NCI-H748 treated with DMSO at 0.1 percent for 48 hours (cell line): ENCODE results near the gene PTGES3L.

Experiments
- DNase-seq: peaks from one replicate; lab custom pipeline; 2025; lab: John Stamatoyannopoulos, UW

The PTGES3L gene

DNA sequence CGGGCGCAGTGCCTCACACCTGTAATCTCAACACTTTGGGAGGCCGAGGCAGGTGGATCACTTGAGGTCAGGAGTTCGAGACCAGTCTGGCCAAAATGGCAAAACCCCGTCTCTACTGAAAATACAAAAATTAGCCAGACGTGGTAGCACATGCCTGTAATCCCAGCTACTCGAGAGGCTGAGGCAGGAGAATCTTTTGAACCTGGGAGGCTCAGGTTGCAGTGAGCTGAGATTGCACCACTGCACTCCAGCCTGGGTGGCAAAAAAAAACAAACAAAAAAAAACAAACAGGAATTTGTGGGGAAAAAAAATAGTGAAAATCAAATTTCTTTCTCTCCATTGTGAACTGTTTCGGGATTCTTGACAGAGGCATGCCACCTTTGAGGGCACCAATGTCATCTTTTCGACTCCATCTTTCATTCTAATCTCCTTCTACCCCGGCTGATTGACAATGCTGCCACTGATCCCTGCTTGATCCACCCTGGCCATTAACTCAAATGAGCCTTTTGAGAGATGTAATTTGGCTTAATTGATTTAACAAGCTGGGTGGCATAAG, 60.3 kb downstream of the PTGES3L start:
- peak; percentile 61 for DNase-seq

DNA sequence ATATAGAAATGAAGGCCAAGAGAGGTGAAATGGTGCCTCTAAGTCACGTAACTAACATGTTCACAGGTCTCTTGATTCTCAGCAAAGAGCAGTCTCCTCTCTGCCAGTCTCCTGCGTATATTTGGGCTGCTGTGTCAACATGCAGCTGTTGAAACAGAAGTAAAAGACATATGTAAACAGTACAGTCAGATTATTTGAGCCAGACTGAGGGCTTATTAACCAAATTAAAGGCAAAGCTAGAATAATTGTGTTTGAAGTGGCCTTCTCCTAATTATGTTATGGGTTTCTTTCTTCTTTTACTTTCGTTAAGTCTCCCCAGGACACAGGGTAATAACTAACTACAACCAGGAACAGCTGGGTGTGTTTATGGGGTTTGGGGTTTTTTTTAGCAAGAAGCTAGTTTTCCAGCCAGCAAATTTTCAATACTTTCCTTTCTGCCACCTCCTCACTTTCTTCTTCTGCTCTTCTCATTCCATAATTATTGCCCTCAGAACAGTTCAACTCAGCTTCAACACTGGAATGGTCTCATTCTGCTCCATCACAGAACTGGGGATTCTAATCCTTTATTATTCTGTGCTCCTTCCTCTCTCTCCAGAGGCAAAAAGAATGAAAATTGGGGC, 60.9 kb downstream of the PTGES3L start:
- peak; percentile 97 for DNase-seq
